SKM-1 treated with dmso at 0.1 percent for 144 hours (cell line): Measurements from ENCODE around the gene PPP4R2.

ENCODE experiments used
- DNase-seq: peaks from one replicate; lab custom pipeline; 2025; ENCODE audit not compliant: unreplicated experiment; lab: John Stamatoyannopoulos, UW

The PPP4R2 gene

DNA sequence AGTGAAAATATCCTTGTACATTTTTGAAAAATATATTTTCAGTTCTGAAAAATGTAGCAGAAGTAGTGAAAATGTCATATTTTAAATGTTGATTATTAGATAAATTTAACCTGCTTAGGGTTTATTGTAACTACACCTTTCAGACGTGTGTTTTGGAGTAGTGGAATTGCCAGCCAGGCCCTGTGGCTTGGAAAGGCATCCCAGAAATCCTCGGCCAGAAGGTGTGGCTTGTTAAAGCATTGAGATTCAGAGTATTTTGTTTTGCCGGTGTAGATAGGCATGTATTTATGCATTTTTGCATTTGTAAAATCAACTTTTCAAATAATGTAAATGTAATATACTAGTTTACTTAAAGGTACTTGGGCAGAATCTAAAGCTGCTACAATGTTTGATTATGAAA, 71.8 kb downstream of the PPP4R2 start:
- DNase-seq: no peak

- DNase-seq: no peak
These were observed 72.6 kb downstream of the PPP4R2 start for GRCh38 chr3:73069187-73069586.

DNA sequence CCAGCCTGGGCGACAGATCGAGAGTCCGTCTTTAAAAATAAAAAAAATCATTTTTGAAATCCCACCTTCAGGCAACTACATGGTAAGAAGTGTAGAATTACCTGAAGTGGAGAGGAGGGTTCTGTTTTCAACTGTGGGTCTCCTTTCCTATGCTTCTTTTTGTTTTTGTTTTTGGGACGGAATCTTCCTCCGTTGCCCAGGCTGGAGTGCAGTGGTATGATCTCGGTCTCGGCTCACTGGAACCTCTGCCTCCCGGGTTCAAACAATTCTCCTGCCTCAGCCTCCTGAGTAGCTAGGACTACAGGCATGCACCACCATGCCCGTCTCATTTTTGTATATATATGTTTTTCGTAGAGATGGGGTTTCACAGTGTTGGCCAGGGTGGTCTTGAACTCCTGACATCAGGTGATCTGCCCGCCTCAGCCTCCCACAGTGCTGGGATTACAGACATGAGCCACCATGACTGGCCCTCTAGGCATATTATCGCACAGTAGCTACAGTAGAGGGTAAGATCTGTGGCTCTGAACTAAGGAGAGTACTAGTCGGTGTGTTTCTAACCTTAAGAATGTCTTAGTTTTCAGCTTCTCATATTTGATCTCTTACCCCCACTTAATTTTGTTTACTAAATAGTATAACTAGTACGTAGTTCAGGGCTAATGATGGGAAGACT, 73.3 kb downstream of the PPP4R2 start:
- no peak for DNase-seq

- no peak for DNase-seq
These were observed 74.3 kb downstream of the PPP4R2 start for GRCh38 chr3:73070675-73071575.

- no peak for DNase-seq
These were observed 75.3 kb downstream of the PPP4R2 start for GRCh38 chr3:73071952-73072351.

GRCh38 chr3:73072634-73073033, 76.0 kb downstream of the PPP4R2 start:
- peak; percentile 58 for DNase-seq

DNA sequence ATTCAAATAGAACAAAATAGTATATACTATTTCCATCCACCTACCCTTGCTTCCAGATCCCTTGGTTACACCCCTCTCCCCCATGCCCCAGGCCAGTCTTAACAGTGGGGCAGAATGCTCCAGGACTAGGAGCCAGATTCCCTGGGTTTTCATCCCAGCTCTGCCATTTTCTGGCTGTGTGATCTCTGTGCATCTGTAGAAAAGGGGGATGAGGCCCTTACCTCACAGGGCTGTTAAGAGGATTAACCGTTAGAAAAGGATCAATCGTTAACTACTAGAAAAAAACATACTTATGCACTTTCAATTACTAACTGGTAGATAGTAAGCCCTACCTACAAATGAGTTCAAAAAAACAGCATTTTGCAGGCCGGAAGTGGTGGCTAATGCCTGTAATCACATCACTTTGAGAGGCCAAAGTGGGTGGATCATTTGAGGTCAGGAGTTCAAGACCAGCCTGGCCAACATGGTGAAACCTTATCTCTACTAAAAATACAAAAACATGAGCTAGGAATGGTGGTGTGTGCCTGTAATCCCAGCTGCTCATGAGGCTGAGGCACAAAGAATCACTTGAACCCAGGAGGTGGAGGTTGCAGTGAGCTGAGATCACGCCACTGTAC, 76.6 kb downstream of the PPP4R2 start:
- no peak for DNase-seq

- DNase-seq: no peak
These were observed 78.2 kb downstream of the PPP4R2 start for GRCh38 chr3:73074781-73075180.

GRCh38 chr3:73080216-73080966, 83.8 kb downstream of the PPP4R2 start:
- DNase-seq: no peak

- DNase-seq: no peak
These were observed 84.5 kb downstream of the PPP4R2 start for GRCh38 chr3:73081140-73081539.

DNA sequence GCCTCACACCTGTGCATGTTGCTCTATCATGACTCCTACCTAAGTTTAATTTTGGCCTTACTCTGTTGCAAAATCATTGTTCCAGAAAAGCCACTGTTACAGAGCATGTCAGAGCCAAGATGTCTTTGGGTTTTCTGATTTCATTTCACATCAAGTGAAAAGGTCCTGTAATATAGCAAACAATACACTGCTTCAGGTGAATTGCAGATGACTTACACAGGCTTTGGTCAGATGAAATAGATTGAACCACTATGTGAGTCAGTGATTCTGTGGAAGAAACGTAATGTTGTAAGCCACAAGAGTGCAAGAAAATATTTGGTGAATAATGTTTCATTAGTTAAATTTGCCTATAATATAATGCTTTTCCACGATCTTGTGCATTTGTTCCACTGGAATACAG, 87.6 kb downstream of the PPP4R2 start:
- DNase-seq: no peak

GRCh38 chr3:73086071-73086494, 89.5 kb downstream of the PPP4R2 start:
- peak; percentile 19 for DNase-seq

GRCh38 chr3:73094129-73094528, 97.5 kb downstream of the PPP4R2 start:
- DNase-seq: peak; percentile 56

GRCh38 chr3:73094951-73095350, 98.3 kb downstream of the PPP4R2 start:
- DNase-seq: no peak

DNA sequence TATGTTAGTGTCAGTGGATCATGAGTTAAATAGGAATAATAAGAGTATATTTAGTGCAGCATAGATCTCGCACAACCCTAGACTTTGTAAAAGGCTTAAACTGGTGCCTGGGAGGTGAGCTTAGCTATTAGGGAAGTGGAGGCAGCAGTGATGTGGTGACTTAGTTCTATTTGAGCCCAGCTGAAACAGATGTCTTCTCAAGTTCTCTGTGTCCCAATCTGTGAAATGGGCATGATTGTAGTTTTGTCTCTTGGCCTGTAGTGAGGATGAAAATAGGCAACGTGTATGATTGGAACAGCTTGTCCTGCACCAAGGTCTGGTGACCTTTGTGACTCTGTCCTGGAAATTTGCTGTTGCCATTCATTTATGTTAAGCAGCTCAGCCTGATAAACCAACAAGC, 99.6 kb downstream of the PPP4R2 start:
- DNase-seq: no peak

- DNase-seq: no peak
These were observed 101.4 kb downstream of the PPP4R2 start for GRCh38 chr3:73098026-73098425.

- DNase-seq: no peak
These were observed 102.3 kb downstream of the PPP4R2 start for GRCh38 chr3:73098873-73099272.

GRCh38 chr3:73100741-73101559, 104.3 kb downstream of the PPP4R2 start:
- peak; percentile 55 for DNase-seq

DNA sequence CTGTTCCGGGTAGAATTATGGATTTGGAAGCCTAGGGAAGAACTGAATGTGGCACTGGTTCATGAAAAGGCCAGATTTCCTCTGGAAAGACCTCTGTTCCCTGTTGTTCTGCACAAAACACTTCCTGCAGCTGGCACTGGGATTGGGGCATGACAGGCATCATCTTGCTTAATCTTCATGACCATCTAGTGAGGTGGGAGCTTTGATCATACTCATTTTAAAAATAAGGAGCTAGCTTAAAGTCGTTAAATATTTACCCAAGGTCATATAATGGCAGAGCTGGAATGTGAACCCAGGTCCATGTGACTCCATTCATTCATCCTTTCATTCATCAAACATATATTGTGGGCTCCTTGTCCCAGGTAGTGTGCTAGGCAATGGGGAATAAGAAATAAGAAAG, 105.3 kb downstream of the PPP4R2 start:
- DNase-seq: no peak

DNA sequence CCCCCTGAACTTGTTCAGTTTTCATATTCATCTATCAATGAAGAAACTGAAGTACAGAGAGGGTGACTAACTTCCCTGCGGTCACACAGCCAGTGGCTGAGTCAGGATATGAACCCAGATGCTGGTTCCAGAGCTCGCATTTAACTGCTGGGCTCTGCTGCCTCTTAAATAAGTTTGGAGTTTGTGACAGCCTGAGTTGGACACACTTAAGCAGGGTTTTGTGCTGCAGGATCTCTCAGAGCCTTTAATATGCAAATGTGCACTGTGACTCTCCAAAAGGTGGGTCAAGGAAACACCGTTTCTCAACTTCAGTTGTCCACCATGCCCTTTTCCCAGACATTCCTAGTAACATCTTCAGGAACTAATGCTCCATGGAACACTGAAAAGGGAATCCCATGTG, 110.6 kb downstream of the PPP4R2 start:
- no peak for DNase-seq
